WTC11 (cell line): ENCODE results near the gene BTK. TPM values are rescaled to one million over a fixed set of nuclear protein-coding genes. Genes with fewer than 3 reads are reported as not detected.
"Not testable (repeated sequence)": the region's sequence is repeated elsewhere in the genome, so short reads cannot be mapped to it uniquely, and the experiment has no call there.

Source experiments
- ATAC-seq: fragments of 200-7000 bp; cut with Tn5 transposase; 2 replicates; pipeline ENCODE4 v1.10.0; 2021; ENCODE audit warnings: mild to moderate bottlenecking, moderate library complexity
- CTCF ChIA-PET: fragments of 300-600 bp; sonication (Branson Sonifier 250); formaldehyde crosslinking; loops from one replicate; lab custom pipeline; 2021; ENCODE audit warnings: antibody characterized with exemption; lab: Charles Lee
- POLR2A ChIA-PET: fragments of 350-600 bp; sonication (Branson Sonifier 250); formaldehyde crosslinking; loops from one replicate; lab custom pipeline; 2021; ENCODE audit warnings: antibody characterized with exemption; lab: Charles Lee
- DNase-seq: peaks from one replicate; pipeline ENCODE4 v3.0.0; 2021; ENCODE audit warnings: low spot score
- H3K27ac Mint-ChIP-seq: 2 replicates; pipeline ENCODE4 v1.8.0; 2021; ENCODE audit warnings: mixed read lengths
- H3K27me3 Mint-ChIP-seq: 2 replicates; pipeline ENCODE4 v1.8.0; 2021; ENCODE audit warnings: low read depth, mild to moderate bottlenecking, moderate library complexity, mixed read lengths
- H3K36me3 Mint-ChIP-seq: 2 replicates; pipeline ENCODE4 v1.8.0; 2021; ENCODE audit warnings: mixed read lengths
- H3K4me1 Mint-ChIP-seq: 2 replicates; pipeline ENCODE4 v1.8.0; 2022; ENCODE audit warnings: mixed read lengths
- H3K4me3 Mint-ChIP-seq: 2 replicates; pipeline ENCODE4 v1.8.0; 2021; ENCODE audit warnings: mild to moderate bottlenecking, moderate library complexity, mixed read lengths
- H3K9me3 Mint-ChIP-seq: 2 replicates; pipeline ENCODE4 v1.8.0; 2021; ENCODE audit warnings: mixed read lengths
- ARID4B ChIP-seq: sonication (generic); formaldehyde crosslinking; IDR thresholded peaks from 2 replicates; pipeline ENCODE4 v1.8.0; 2023; ENCODE audit warnings: missing genetic modification reagents, mild to moderate bottlenecking, borderline replicate concordance
- CDX4 ChIP-seq: fragments of 250-450 bp; sonication (Bioruptor Pico); IDR thresholded peaks from 2 replicates; pipeline ENCODE4 v1.9.0; 2021; ENCODE audit warnings: moderate library complexity, mild to moderate bottlenecking, inconsistent platforms, borderline replicate concordance
- ELF4 ChIP-seq: sonication (generic); formaldehyde crosslinking; IDR thresholded peaks from 2 replicates; pipeline ENCODE4 v1.8.1; 2022; ENCODE audit warnings: low read depth, mild to moderate bottlenecking, moderate library complexity, missing genetic modification reagents
- FOXK1 ChIP-seq: sonication (generic); formaldehyde crosslinking; IDR thresholded peaks from 2 replicates; pipeline ENCODE4 v1.8.0; 2022; ENCODE audit warnings: mild to moderate bottlenecking, moderate library complexity, missing genetic modification reagents
- KAT7 ChIP-seq: sonication (generic); formaldehyde crosslinking; IDR thresholded peaks from 2 replicates; pipeline ENCODE4 v1.8.1; 2023; ENCODE audit warnings: missing genetic modification reagents, mild to moderate bottlenecking, borderline replicate concordance
- NFATC4 ChIP-seq: fragments of 250-450 bp; sonication (Bioruptor Pico); IDR thresholded peaks from 2 replicates; pipeline ENCODE4 v1.9.0; 2021; ENCODE audit warnings: mild to moderate bottlenecking
- NR3C1 ChIP-seq: sonication (generic); formaldehyde crosslinking; conservative IDR thresholded peaks from 2 replicates; pipeline ENCODE4 v1.8.1; 2023; ENCODE audit warnings: low read depth, mild to moderate bottlenecking, missing genetic modification reagents
- PRRX2 ChIP-seq: fragments of 250-450 bp; sonication (Bioruptor Pico); IDR thresholded peaks from 2 replicates; pipeline ENCODE4 v1.8.0; 2021; ENCODE audit warnings: mild to moderate bottlenecking
- SMAD3 ChIP-seq: sonication (generic); formaldehyde crosslinking; IDR thresholded peaks from 2 replicates; pipeline ENCODE4 v1.8.0; 2022; ENCODE audit warnings: missing genetic modification reagents, mild to moderate bottlenecking, borderline replicate concordance
- TEAD4 ChIP-seq: sonication (generic); formaldehyde crosslinking; IDR thresholded peaks from 2 replicates; pipeline ENCODE4 v1.8.0; 2022; ENCODE audit warnings: mild to moderate bottlenecking, missing genetic modification reagents
- ZBTB21 ChIP-seq: sonication (generic); formaldehyde crosslinking; IDR thresholded peaks from 2 replicates; pipeline ENCODE4 v1.8.1; 2023; ENCODE audit warnings: mild to moderate bottlenecking, missing genetic modification reagents, borderline replicate concordance
- ZNF281 ChIP-seq: sonication (generic); formaldehyde crosslinking; IDR thresholded peaks from 2 replicates; pipeline ENCODE4 v1.8.0; 2023; ENCODE audit warnings: mild to moderate bottlenecking, missing genetic modification reagents
- total RNA-seq: library from RNA; stranded (reverse); gene quantifications from 3 replicates; pipeline ENCODE4 v1.2.3, GENCODE V29; 2021
- TF ChIP-seq, protein P1 (sequence below): sonication (generic); formaldehyde crosslinking; IDR thresholded peaks from 2 replicates; pipeline ENCODE4 v1.8.1; 2023; ENCODE audit warnings: mild to moderate bottlenecking, missing genetic modification reagents
- TF ChIP-seq, protein P2 (sequence below): fragments of 250-450 bp; sonication (Bioruptor Pico); IDR thresholded peaks from 2 replicates; pipeline ENCODE4 v1.9.0; 2021; ENCODE audit warnings: mild to moderate bottlenecking
- TF ChIP-seq, protein P3 (sequence below): sonication (generic); formaldehyde crosslinking; IDR thresholded peaks from 2 replicates; pipeline ENCODE4 v1.8.0; 2022; ENCODE audit warnings: mild to moderate bottlenecking, missing genetic modification reagents
- TF ChIP-seq, protein P4 (sequence below): sonication (generic); formaldehyde crosslinking; IDR thresholded peaks from 2 replicates; pipeline ENCODE4 v1.8.1; 2023; ENCODE audit warnings: mild to moderate bottlenecking, moderate library complexity, missing genetic modification reagents

BTK gene
- total RNA-seq, 1 experiment from 2014 or later: 0.74 TPM

DNA sequence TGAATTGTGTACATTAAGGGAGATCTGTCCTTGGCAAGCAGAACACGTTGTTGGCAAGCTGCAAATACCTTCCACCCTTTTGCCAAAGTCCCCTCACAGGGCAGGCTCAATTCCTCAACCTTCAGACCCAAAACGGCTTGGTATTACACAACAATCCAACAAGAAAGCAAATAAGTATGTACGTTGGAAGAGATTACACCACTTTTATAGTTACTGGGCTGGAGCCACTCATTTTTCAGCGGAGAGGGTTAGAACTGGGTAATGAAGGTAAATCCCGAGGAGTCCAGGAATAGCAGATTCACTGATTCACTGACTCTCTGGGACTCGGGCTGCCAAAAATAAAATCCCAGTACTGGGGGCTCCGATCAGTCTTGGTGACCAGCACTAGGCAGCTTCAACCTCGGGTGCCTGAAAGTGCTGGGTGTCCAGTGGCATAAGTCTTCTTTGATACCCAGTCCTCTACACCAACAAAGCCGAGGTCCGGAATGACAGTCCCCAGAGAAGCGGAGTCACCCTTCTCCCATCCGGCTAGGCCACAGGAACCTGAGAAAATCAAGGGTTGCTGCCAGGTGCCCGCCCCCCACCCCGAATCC is 38.0 kb downstream of the BTK start:
- ATAC-seq: no peak
- peaks cover 16% of the 10 kb centered on the region for H3K36me3 Mint-ChIP-seq
- no peak overlapping the region for H3K27ac Mint-ChIP-seq
- POLR2A ChIA-PET: interaction anchor here (0.6 kb wide), 1 partner anchor 43 kb away, joined by 4 read pairs; the partner anchor contains the start of gene RPL36A
- TF ChIP-seq, protein P1, sequence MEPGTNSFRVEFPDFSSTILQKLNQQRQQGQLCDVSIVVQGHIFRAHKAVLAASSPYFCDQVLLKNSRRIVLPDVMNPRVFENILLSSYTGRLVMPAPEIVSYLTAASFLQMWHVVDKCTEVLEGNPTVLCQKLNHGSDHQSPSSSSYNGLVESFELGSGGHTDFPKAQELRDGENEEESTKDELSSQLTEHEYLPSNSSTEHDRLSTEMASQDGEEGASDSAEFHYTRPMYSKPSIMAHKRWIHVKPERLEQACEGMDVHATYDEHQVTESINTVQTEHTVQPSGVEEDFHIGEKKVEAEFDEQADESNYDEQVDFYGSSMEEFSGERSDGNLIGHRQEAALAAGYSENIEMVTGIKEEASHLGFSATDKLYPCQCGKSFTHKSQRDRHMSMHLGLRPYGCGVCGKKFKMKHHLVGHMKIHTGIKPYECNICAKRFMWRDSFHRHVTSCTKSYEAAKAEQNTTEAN (CRISPR knock-in tag): no peak
- no peak for TF ChIP-seq TEAD4 (CRISPR knock-in tag)
- no peaks in the 10 kb centered on the region for H3K27me3 Mint-ChIP-seq
- no peaks in the 10 kb centered on the region for H3K9me3 Mint-ChIP-seq
- CTCF ChIA-PET: interaction anchor here (1.0 kb wide), 1 partner anchor 10 kb away, joined by 3 read pairs; no protein-coding TSS in a partner anchor
- H3K4me1 Mint-ChIP-seq: 0 out of 2 replicates have a peak, but pooled peaks cover 2% of the 10 kb centered on the region
- no peak for DNase-seq
- peak overlapping the region; percentile 84 for H3K4me3 Mint-ChIP-seq

- no peaks in the 10 kb centered on the region for H3K27me3 Mint-ChIP-seq
- no peak for ATAC-seq
- H3K9me3 Mint-ChIP-seq: peaks cover 8% of the 10 kb centered on the region
- no peak overlapping the region for H3K27ac Mint-ChIP-seq
- H3K4me3 Mint-ChIP-seq: no peak overlapping the region
- DNase-seq: no peak
- TF ChIP-seq ELF4 (CRISPR knock-in tag) (no peak), NFATC4 (CRISPR knock-in tag) (no peak), PRRX2 (no peak), ZBTB21 (no peak), TEAD4 (CRISPR knock-in tag) (no peak), ZNF281 (CRISPR knock-in tag) (no peak), CDX4 (CRISPR knock-in tag) (no peak), FOXK1 (CRISPR knock-in tag) (no peak), ARID4B (CRISPR knock-in tag) (no peak), KAT7 (CRISPR knock-in tag) (no peak), NR3C1 (no peak), SMAD3 (CRISPR knock-in tag) (no peak)
- TF ChIP-seq, protein P2, sequence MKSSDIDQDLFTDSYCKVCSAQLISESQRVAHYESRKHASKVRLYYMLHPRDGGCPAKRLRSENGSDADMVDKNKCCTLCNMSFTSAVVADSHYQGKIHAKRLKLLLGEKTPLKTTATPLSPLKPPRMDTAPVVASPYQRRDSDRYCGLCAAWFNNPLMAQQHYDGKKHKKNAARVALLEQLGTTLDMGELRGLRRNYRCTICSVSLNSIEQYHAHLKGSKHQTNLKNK (CRISPR knock-in tag): no peak
- TF ChIP-seq, protein P3, sequence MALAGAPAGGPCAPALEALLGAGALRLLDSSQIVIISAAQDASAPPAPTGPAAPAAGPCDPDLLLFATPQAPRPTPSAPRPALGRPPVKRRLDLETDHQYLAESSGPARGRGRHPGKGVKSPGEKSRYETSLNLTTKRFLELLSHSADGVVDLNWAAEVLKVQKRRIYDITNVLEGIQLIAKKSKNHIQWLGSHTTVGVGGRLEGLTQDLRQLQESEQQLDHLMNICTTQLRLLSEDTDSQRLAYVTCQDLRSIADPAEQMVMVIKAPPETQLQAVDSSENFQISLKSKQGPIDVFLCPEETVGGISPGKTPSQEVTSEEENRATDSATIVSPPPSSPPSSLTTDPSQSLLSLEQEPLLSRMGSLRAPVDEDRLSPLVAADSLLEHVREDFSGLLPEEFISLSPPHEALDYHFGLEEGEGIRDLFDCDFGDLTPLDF: no peak
- TF ChIP-seq, protein P4, sequence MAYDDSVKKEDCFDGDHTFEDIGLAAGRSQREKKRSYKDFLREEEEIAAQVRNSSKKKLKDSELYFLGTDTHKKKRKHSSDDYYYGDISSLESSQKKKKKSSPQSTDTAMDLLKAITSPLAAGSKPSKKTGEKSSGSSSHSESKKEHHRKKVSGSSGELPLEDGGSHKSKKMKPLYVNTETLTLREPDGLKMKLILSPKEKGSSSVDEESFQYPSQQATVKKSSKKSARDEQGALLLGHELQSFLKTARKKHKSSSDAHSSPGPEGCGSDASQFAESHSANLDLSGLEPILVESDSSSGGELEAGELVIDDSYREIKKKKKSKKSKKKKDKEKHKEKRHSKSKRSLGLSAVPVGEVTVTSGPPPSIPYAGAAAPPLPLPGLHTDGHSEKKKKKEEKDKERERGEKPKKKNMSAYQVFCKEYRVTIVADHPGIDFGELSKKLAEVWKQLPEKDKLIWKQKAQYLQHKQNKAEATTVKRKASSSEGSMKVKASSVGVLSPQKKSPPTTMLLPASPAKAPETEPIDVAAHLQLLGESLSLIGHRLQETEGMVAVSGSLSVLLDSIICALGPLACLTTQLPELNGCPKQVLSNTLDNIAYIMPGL (CRISPR knock-in tag): no peak
- TF ChIP-seq, all 79 proteins: peak for 0
- no peaks in the 10 kb centered on the region for H3K4me1 Mint-ChIP-seq
- ChIA-PET POLR2A (no interaction called here), CTCF (no interaction called here)
- H3K36me3 Mint-ChIP-seq: no peaks in the 10 kb centered on the region
Observed at GRCh38 chrX:101337776-101338271, 48.2 kb downstream of the BTK start.

- H3K4me1 Mint-ChIP-seq, POLR2A ChIA-PET, H3K4me3 Mint-ChIP-seq, H3K27me3 Mint-ChIP-seq, H3K27ac Mint-ChIP-seq, ATAC-seq, DNase-seq, CTCF ChIA-PET, H3K36me3 Mint-ChIP-seq: not testable (repeated sequence)
- H3K9me3 Mint-ChIP-seq: peaks cover 13% of the 10 kb centered on the region
Observed at GRCh38 chrX:101334310-101334709, 51.7 kb downstream of the BTK start.

GRCh38 chrX:101326600-101326999 is 59.4 kb downstream of the BTK start:
- H3K9me3 Mint-ChIP-seq, H3K36me3 Mint-ChIP-seq, POLR2A ChIA-PET, H3K27me3 Mint-ChIP-seq, H3K4me3 Mint-ChIP-seq, ATAC-seq, DNase-seq, H3K27ac Mint-ChIP-seq, CTCF ChIA-PET: not testable (repeated sequence)
- H3K4me1 Mint-ChIP-seq: peaks cover 11% of the 10 kb centered on the region
